Right kidney (tissue), 1 donor: ENCODE measurements around the gene EZH2.

ENCODE experiments used
- DNase-seq: peaks from one replicate; pipeline ENCODE4 v3.0.0-alpha.2; 2016

EZH2 gene

DNA sequence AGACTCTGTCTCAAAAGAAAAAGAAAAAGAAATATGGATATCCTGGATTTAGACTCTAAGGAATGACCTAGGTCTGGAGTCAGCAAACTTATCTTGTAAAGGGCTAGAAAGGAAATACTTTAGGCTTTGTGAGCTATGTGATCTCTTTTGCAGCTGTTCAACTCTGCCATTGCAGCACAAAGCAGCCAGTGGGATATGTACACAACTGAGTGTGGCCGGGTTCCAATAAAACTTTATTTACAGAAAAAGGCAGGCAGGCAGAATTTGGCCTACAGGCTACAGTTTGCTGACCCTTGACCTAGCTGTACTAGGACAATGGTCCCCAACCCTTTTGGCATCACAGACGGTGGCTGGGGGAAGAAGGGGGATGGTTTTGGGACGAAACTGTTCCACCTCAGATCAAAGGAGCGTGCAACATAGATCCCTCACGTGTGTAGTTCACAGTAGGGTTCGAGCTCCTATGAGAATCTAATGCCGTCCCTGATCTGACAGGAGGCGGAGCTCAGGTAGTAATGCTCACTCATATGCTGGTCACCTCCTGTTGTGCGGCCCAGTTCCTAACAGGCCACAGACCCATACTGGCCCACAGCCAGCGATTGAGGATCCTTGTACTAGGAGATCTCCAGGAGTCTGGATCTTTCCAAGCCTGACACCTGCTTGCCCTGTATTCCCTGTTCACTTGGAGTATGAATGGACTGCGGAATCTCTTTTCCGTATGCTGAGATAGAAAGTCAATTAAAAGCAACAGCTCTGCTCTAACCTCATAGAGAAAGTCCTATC lies 122.4 kb downstream of the EZH2 start:
- DNase-seq: no peak
